Measurements from ENCODE around the gene ANP32E. TPM values are rescaled to one million over a fixed set of nuclear protein-coding genes. Genes with fewer than 3 reads are reported as not detected.
A peak's percentile ranks its signal among the peaks of the same experiment; 100 is the strongest.

The ANP32E gene
- polyA plus RNA-seq, 3 donors: 4.6 to 26.6 (median 20.4) TPM

- Mint-ChIP-seq H3K36me3 (peaks cover 3 to 14% of the 10 kb centered on the region in 2 donors), H3K4me3 (peak overlapping the region in 1 of 2 donors; percentile 85), H3K27me3 (ENCODE audit: low read depth in 3 of 3) (peaks cover 0 to 4% (median 0%) of the 10 kb centered on the region in 3 donors), H3K9me3 (no peaks in the 10 kb centered on the region), H3K27ac (peak overlapping the region; percentile 80 to 97 (median 95)), H3K4me1 (peaks cover 60% of the 10 kb centered on the region)
- 100% methylated on average over 3 of the region's 7 CpGs for WGBS (ENCODE audit: insufficient coverage)
- H3K36me3 ChIP-seq (replicated peaks in 1 of 2; ENCODE audit: control insufficient read depth in 1 of 2, insufficient read depth in 2 of 2, low read length in 2 of 2): no peaks in the 10 kb centered on the region
- no peak overlapping the region for H3K9ac ChIP-seq (ENCODE audit: insufficient read depth, low read length, poor library complexity, severe bottlenecking)
- H4K20me1 ChIP-seq (ENCODE audit: insufficient read depth, low read length): no peaks in the 10 kb centered on the region
- H3K4me1 ChIP-seq (ENCODE audit: control insufficient read depth in 1 of 2, insufficient read depth in 2 of 2, low read length in 2 of 2): peaks cover 73% of the 10 kb centered on the region in 2 donors
- H3K27me3 ChIP-seq (ENCODE audit: control insufficient read depth in 2 of 2, insufficient read depth in 2 of 2, low read length in 2 of 2): no peaks in the 10 kb centered on the region
- no peak for DNase-seq
- no peak overlapping the region for H2AFZ ChIP-seq (ENCODE audit: insufficient read depth, low read depth, low read length, poor library complexity, severe bottlenecking)
- H3K27ac ChIP-seq (ENCODE audit: low read depth in 1 of 2, low read length in 2 of 2): peak overlapping the region; percentile 82 to 88
- no peak overlapping the region for H3K4me2 ChIP-seq (replicated peaks; ENCODE audit: extremely low read depth, low read length, poor library complexity, severe bottlenecking)
- no peaks in the 10 kb centered on the region for H3K9me3 ChIP-seq (replicated peaks in 1 of 2; ENCODE audit: control insufficient read depth in 1 of 2, insufficient read depth in 1 of 2, low read length in 2 of 2)
- TF ChIP-seq CTCF (IDR thresholded peaks at IDR 0.05): no peak
- intact Hi-C loops (cut with micrococcal nuclease): loop anchor here (5.0 to 10.0 kb wide), 4 partner anchors 49 to 291 kb away; partner anchors contain the start of genes ANP32E (in 1 of the 2), BOLA1 (in 1 of the 2) and MTMR11 (in 1 of the 2)
- H3K79me2 ChIP-seq (ENCODE audit: insufficient read depth, low read length): no peaks in the 10 kb centered on the region
- peak overlapping the region in 1 of 3 experiments; percentile 70 for H3K4me3 ChIP-seq (replicated peaks in 1 of 3; ENCODE audit: low read depth in 2 of 3, low read length in 3 of 3)
Measured at GRCh38 chr1:150185481-150185880, 50.4 kb downstream of the ANP32E start.

GRCh38 chr1:150183061-150183460 is 52.9 kb downstream of the ANP32E start:
- Histone ChIP-seq H3K4me3 (replicated peaks in 1 of 3; ENCODE audit: low read depth in 2 of 3, low read length in 3 of 3) (peak overlapping the region in 1 of 3 experiments; percentile 49), H3K36me3 (replicated peaks in 1 of 2; ENCODE audit: control insufficient read depth in 1 of 2, insufficient read depth in 2 of 2, low read length in 2 of 2) (no peaks in the 10 kb centered on the region), H3K4me2 (replicated peaks; ENCODE audit: extremely low read depth, low read length, poor library complexity, severe bottlenecking) (peak overlapping the region; percentile 50), H3K79me2 (ENCODE audit: insufficient read depth, low read length) (no peaks in the 10 kb centered on the region), H3K27ac (ENCODE audit: low read depth in 1 of 2, low read length in 2 of 2) (peak overlapping the region; percentile 50 to 78), H3K9me3 (replicated peaks in 1 of 2; ENCODE audit: control insufficient read depth in 1 of 2, insufficient read depth in 1 of 2, low read length in 2 of 2) (no peaks in the 10 kb centered on the region), H2AFZ (ENCODE audit: insufficient read depth, low read depth, low read length, poor library complexity, severe bottlenecking) (no peak overlapping the region), H3K9ac (ENCODE audit: insufficient read depth, low read length, poor library complexity, severe bottlenecking) (peak overlapping the region; percentile 8), H3K4me1 (ENCODE audit: control insufficient read depth in 1 of 2, insufficient read depth in 2 of 2, low read length in 2 of 2) (peaks cover 96 to 97% of the 10 kb centered on the region in 2 donors), H4K20me1 (ENCODE audit: insufficient read depth, low read length) (no peaks in the 10 kb centered on the region), H3K27me3 (ENCODE audit: control insufficient read depth in 2 of 2, insufficient read depth in 2 of 2, low read length in 2 of 2) (no peaks in the 10 kb centered on the region)
- intact Hi-C loops (cut with micrococcal nuclease): loop anchor here (5.0 to 10.0 kb wide), 4 partner anchors 36 to 288 kb away; partner anchors contain the start of genes ANP32E (in 1 of the 2), BOLA1 (in 1 of the 2), MTMR11 (in 1 of the 2) and PLEKHO1 (in 1 of the 2)
- Mint-ChIP-seq H3K4me3 (no peak overlapping the region), H3K27me3 (ENCODE audit: low read depth in 3 of 3) (peaks cover 0 to 5% (median 0%) of the 10 kb centered on the region in 3 donors), H3K9me3 (peaks cover 0 to 2% (median 0%) of the 10 kb centered on the region in 7 donors), H3K27ac (peak overlapping the region; percentile 92 to 97 (median 95)), H3K36me3 (peaks cover 0 to 12% of the 10 kb centered on the region in 2 donors), H3K4me1 (peaks cover 82% of the 10 kb centered on the region)
- 50% methylated on average over 2 of the region's 3 CpGs for WGBS (ENCODE audit: insufficient coverage)
- no peak for TF ChIP-seq CTCF (IDR thresholded peaks at IDR 0.05)
- peak in 2 of 3 donors; percentile 38 to 78 for DNase-seq

Measured in CD14-positive monocyte (primary cell).